IMR-90 (cell line): ENCODE data around the gene RAD51B. TPM values are rescaled to one million over a fixed set of nuclear protein-coding genes. Genes with fewer than 3 reads are reported as not detected.
A peak's percentile ranks its signal among the peaks of the same experiment; 100 is the strongest.

Experiments
- ATAC-seq: fragments of 200-7000 bp; cut with Tn5 transposase; 2 replicates; pipeline ENCODE4 v1.9.1; 2020; ENCODE audit warnings: low read depth, mild to moderate bottlenecking, moderate library complexity
- BruUV-seq: library from RNA; stranded (reverse); fragments of 400-500 nt; replicated peaks from 2 replicates; lab custom pipeline; 2021; lab: Mats Ljungman, UMichigan
- CTCF ChIA-PET: fragments of 300-600 bp; formaldehyde crosslinking; extraction: SDS; loops from one replicate; lab custom pipeline; 2021; ENCODE audit warnings: antibody characterized with exemption; lab: Yijun Ruan, JAX
- POLR2A ChIA-PET: fragments of 300-600 bp; sonication (Branson Sonifier 250); formaldehyde crosslinking; loops from one replicate; lab custom pipeline; 2022; ENCODE audit warnings: antibody characterized with exemption; ENCODE audit not compliant: unreplicated experiment; lab: Charles Lee
- DNase-seq: peaks from one replicate; pipeline ENCODE4 v3.0.0; 2013
- H2AFZ ChIP-seq: replicated peaks from 2 replicates; pipeline ENCODE3; 2013; ENCODE audit warnings: low read length, mild to moderate bottlenecking; ENCODE audit not compliant: poor library complexity
- H2AK5ac ChIP-seq: 2 replicates; pipeline ENCODE4 v1.6.1; 2013; ENCODE audit warnings: low read depth, low read length, inconsistent platforms
- H2AK9ac ChIP-seq: replicated peaks from 2 replicates; pipeline ENCODE3; 2013; ENCODE audit warnings: mild to moderate bottlenecking, low read depth, low read length, moderate library complexity; ENCODE audit not compliant: poor library complexity
- H2BK120ac ChIP-seq: 2 replicates; pipeline ENCODE4 v1.6.1; 2013; ENCODE audit warnings: low read depth, low read length, inconsistent platforms
- H2BK15ac ChIP-seq: 3 replicates; pipeline ENCODE4 v1.6.1; 2013; ENCODE audit warnings: low read depth, low read length, inconsistent platforms
- H2BK20ac ChIP-seq: 2 replicates; pipeline ENCODE4 v1.6.1; 2013; ENCODE audit warnings: low read depth, mild to moderate bottlenecking, inconsistent platforms, low read length, moderate library complexity
- H2BK5ac ChIP-seq: 2 replicates; pipeline ENCODE4 v1.6.1; 2013; ENCODE audit warnings: mild to moderate bottlenecking, low read depth, low read length, inconsistent platforms; ENCODE audit not compliant: poor library complexity, severe bottlenecking
- H3K14ac ChIP-seq: replicated peaks from 2 replicates; pipeline ENCODE4 v1.6.1; 2013; ENCODE audit warnings: low read depth, low read length, inconsistent platforms
- H3K18ac ChIP-seq: 2 replicates; pipeline ENCODE4 v1.6.1; 2013; ENCODE audit warnings: low read depth, low read length, control low read depth
- H3K23ac ChIP-seq: 2 replicates; pipeline ENCODE4 v1.6.1; 2013; ENCODE audit warnings: low read depth, low read length, inconsistent platforms
- H3K27ac ChIP-seq: 2 replicates; pipeline ENCODE4 v1.5.1; 2013; ENCODE audit warnings: mild to moderate bottlenecking, control low read depth, low read length; ENCODE audit not compliant: insufficient read depth
- H3K27me3 ChIP-seq: 2 replicates; pipeline ENCODE4 v1.6.1; 2013; ENCODE audit warnings: low read length; ENCODE audit not compliant: control insufficient read depth, insufficient read depth
- H3K36me3 ChIP-seq: 2 replicates; pipeline ENCODE4 v1.6.1; 2013; ENCODE audit warnings: low read length, mixed read lengths; ENCODE audit not compliant: control insufficient read depth, insufficient read depth
- H3K4ac ChIP-seq: 2 replicates; pipeline ENCODE4 v1.6.1; 2013; ENCODE audit warnings: low read depth, low read length, inconsistent platforms
- H3K4me1 ChIP-seq: 2 replicates; pipeline ENCODE4 v1.6.1; 2013; ENCODE audit warnings: low read length, mixed read lengths; ENCODE audit not compliant: control insufficient read depth, insufficient read depth
- H3K4me2 ChIP-seq: 2 replicates; pipeline ENCODE4 v1.6.1; 2013; ENCODE audit warnings: low read depth, mild to moderate bottlenecking, control low read depth, low read length, moderate library complexity
- H3K4me3 ChIP-seq: 2 replicates; pipeline ENCODE4 v1.5.1; 2013; ENCODE audit warnings: low read depth, mild to moderate bottlenecking, control low read depth, low read length, moderate library complexity; ENCODE audit not compliant: insufficient read depth
- H3K56ac ChIP-seq: 2 replicates; pipeline ENCODE4 v1.6.1; 2013; ENCODE audit warnings: low read length, inconsistent platforms; ENCODE audit not compliant: insufficient read depth; ENCODE audit errors: extremely low read depth
- H3K79me1 ChIP-seq, 2 experiments: 2 replicates each; pipeline ENCODE4 v1.6.1; 2013; ENCODE audit warnings: low read length in 2 of 2, inconsistent platforms in 1 of 2, low read depth in 1 of 2
- H3K9ac ChIP-seq: 2 replicates; pipeline ENCODE4 v1.6.1; 2013; ENCODE audit warnings: low read depth, low read length, control low read depth
- H3K9me1 ChIP-seq: 2 replicates; pipeline ENCODE4 v1.6.1; 2013; ENCODE audit warnings: low read length, inconsistent platforms; ENCODE audit not compliant: insufficient read depth
- H3K9me3 ChIP-seq: 2 replicates; pipeline ENCODE4 v1.6.1; 2013; ENCODE audit warnings: low read length; ENCODE audit not compliant: control insufficient read depth, insufficient read depth
- H4K20me1 ChIP-seq: 2 replicates; pipeline ENCODE4 v1.6.1; 2013; ENCODE audit warnings: low read length, inconsistent platforms; ENCODE audit not compliant: insufficient read depth
- H4K5ac ChIP-seq: 2 replicates; pipeline ENCODE4 v1.6.1; 2013; ENCODE audit warnings: mild to moderate bottlenecking, low read depth, low read length, control low read depth
- H4K8ac ChIP-seq, 2 experiments: 2 replicates each; pipeline ENCODE4 v1.6.1; 2013; ENCODE audit warnings: low read depth in 2 of 2, low read length in 2 of 2, control low read depth in 1 of 2, inconsistent platforms in 1 of 2
- H4K91ac ChIP-seq: 2 replicates; pipeline ENCODE4 v1.6.1; 2013; ENCODE audit warnings: low read depth, low read length, inconsistent platforms; ENCODE audit not compliant: insufficient read depth
- BHLHE40 ChIP-seq: fragments of 150-350 bp; IDR thresholded peaks from 2 replicates; pipeline ENCODE4 v1.6.1; 2016; ENCODE audit warnings: mild to moderate bottlenecking, low read depth, low read length
- ELK1 ChIP-seq: fragments of 150-350 bp; IDR thresholded peaks from 2 replicates; pipeline ENCODE4 v1.6.1; 2016; ENCODE audit warnings: low read depth, mild to moderate bottlenecking, low read length, moderate library complexity, borderline replicate concordance
- FOS ChIP-seq: fragments of 150-350 bp; IDR thresholded peaks from 2 replicates; pipeline ENCODE4 v1.6.1; 2016; ENCODE audit warnings: low read depth, low read length
- MXI1 ChIP-seq: IDR thresholded peaks from 2 replicates; pipeline ENCODE4 v1.6.1; 2012; ENCODE audit warnings: low read depth, mild to moderate bottlenecking, low read length, moderate library complexity, borderline replicate concordance
- NFE2L2 ChIP-seq: fragments of 150-350 bp; IDR thresholded peaks from 2 replicates; pipeline ENCODE4 v1.6.1; 2016; ENCODE audit warnings: low read depth, mild to moderate bottlenecking, low read length
- POLR2A ChIP-seq: IDR thresholded peaks from 2 replicates; pipeline ENCODE4 v1.6.1; 2012; ENCODE audit warnings: mild to moderate bottlenecking, low read depth, low read length
- RCOR1 ChIP-seq: IDR thresholded peaks from 2 replicates; pipeline ENCODE4 v1.6.1; 2012; ENCODE audit warnings: mild to moderate bottlenecking, low read length, improper control_type of control experiment; ENCODE audit not compliant: insufficient replicate concordance
- WGBS, 2 experiments: methylation state at CpG; one replicate each; pipeline versions ENCODE4 v1.1.5 to v1.1.7; 2013; ENCODE audit warnings: missing lambda C conversion rate in 2 of 2; ENCODE audit not compliant: insufficient read length in 1 of 2; ENCODE audit errors: extremely low coverage in 2 of 2; 5-methylcytosine and 5-hydroxymethylcytosine counted together
- dilution Hi-C: fragments of 300-500 bp; cut with HindIII; formaldehyde crosslinking; loops from one replicate; pipeline ENCODE4 v1.14.3; 2018; ENCODE audit warnings: low sequenced_read_pairs; ENCODE audit not compliant: unreplicated experiment
- in situ Hi-C: fragments of 300-500 bp; cut with MboI; formaldehyde crosslinking; loops from 3 replicates; pipeline ENCODE4 v1.14.3; 2019; ENCODE audit warnings: low sequenced_read_pairs, inconsistent platforms, mixed read lengths
- intact Hi-C: fragments of 100-400 bp; cut with micrococcal nuclease; formaldehyde crosslinking; loops from 2 replicates; pipeline ENCODE4 v1.10.0; 2022
- polyA plus RNA-seq, 3 experiments: library from polyadenylated mRNA; depleted of rRNA; stranded (reverse); fragments of >200 nt; gene quantifications; 2 replicates each; pipeline ENCODE4 v1.2.3, GENCODE V29; 2012; ENCODE audit warnings: low replicate concordance in 1 of 3
- total RNA-seq: library from RNA; depleted of rRNA; stranded (reverse); fragments of >200 nt; gene quantifications from 2 replicates; pipeline ENCODE4 v1.2.3, GENCODE V29; 2012

Gene RAD51B
- total and polyA plus RNA-seq, 2 of the 4 experiments (the other 2 are of a cell fraction), result 5.1 to 18.8 TPM

GRCh38 chr14:68674538-68675232 lies 855.1 kb downstream of the RAD51B start (continued):
- TF ChIP-seq MXI1, result no peak

GRCh38 chr14:68675233-68675577 lies 855.6 kb downstream of the RAD51B start:
- Histone ChIP-seq H4K8ac (peak overlapping the region in 1 of 2 experiments; percentile 54; a peak in 1 of 4 replicates), H3K79me1 (no peaks in the 10 kb centered on the region), H3K9me1 (peaks cover 10% of the 10 kb centered on the region), H3K4me3 (no peak overlapping the region), H4K20me1 (no peaks in the 10 kb centered on the region), H3K27me3 (no peaks in the 10 kb centered on the region), H3K9ac (no peak overlapping the region), H4K91ac (no peak overlapping the region; the same call in none of the 2 replicates), H2BK15ac (peak overlapping the region; percentile 50; the same call in 1 of the 3 replicates), H2BK20ac (peak overlapping the region; percentile 2; the same call in 1 of the 2 replicates), H4K5ac (no peak overlapping the region), H3K4me2 (no peak overlapping the region), H2AFZ (peak overlapping the region; percentile 60), H3K4me1 (peaks cover 6% of the 10 kb centered on the region; the same call in 1 of the 2 replicates), H2AK9ac (no peak overlapping the region), H2AK5ac (peak overlapping the region; percentile 75), H2BK5ac (peak overlapping the region; percentile 0), H3K23ac (peak overlapping the region; percentile 48; the same call in 1 of the 2 replicates), H3K36me3 (no peaks in the 10 kb centered on the region), H2BK120ac (peak overlapping the region; percentile 58), H3K14ac (peak overlapping the region; percentile 57), H3K56ac (no peak overlapping the region), H3K18ac (peak overlapping the region; percentile 55; the same call in 1 of the 2 replicates), H3K27ac (no peak overlapping the region), H3K9me3 (no peaks in the 10 kb centered on the region), H3K4ac (peak overlapping the region; percentile 61; the same call in 1 of the 2 replicates)
- no peak for TF ChIP-seq ELK1
- no peak for TF ChIP-seq FOS
- TF ChIP-seq BHLHE40, result no peak
- TF ChIP-seq NFE2L2, result no peak
- TF ChIP-seq POLR2A, result no peak
- no peak for TF ChIP-seq RCOR1
- no peak for TF ChIP-seq MXI1
- ChIA-PET CTCF (interaction anchor here (0.6 kb wide), 1 partner anchor 519 kb away, joined by 5 read pairs; no protein-coding TSS in a partner anchor), POLR2A (interaction anchor here (0.8 kb wide), 1 partner anchor 145 kb away, joined by 4 read pairs; no protein-coding TSS in a partner anchor)
- intact Hi-C loops (no loop called here), dilution Hi-C loops (no loop called here), in situ Hi-C loops (no loop called here)
- ATAC-seq (no peak), DNase-seq (peak; percentile 28)
- no TSS peak for BruUV-seq
- no CpG with 5 or more reads among the region's 1 CpG for WGBS, 2 experiments
